Brain pericyte (primary cell): ENCODE results near the gene PODN.

Source experiments
- DNase-seq: peaks from one replicate; pipeline ENCODE4 v3.0.0-alpha.2; 2012; ENCODE audit warnings: low read depth, low spot score

The PODN gene

GRCh38 chr1:53089478-53090226 is 27.6 kb downstream of the PODN start:
- DNase-seq, result no peak

GRCh38 chr1:53090227-53091147 is 28.5 kb downstream of the PODN start:
- no peak for DNase-seq

- DNase-seq, result no peak
Measured at GRCh38 chr1:53091841-53092645, 30.0 kb downstream of the PODN start.

GRCh38 chr1:53092659-53093450 is 30.8 kb downstream of the PODN start:
- DNase-seq, result no peak

- no peak for DNase-seq
Measured at GRCh38 chr1:53093451-53093754, 31.4 kb downstream of the PODN start.

- DNase-seq, result no peak
Measured at GRCh38 chr1:53093778-53094532, 31.9 kb downstream of the PODN start.

GRCh38 chr1:53094533-53094919 is 32.5 kb downstream of the PODN start:
- DNase-seq, result no peak

GRCh38 chr1:53104289-53104913 is 42.4 kb downstream of the PODN start:
- no peak for DNase-seq

GRCh38 chr1:53107090-53107489 is 45.1 kb downstream of the PODN start:
- no peak for DNase-seq

GRCh38 chr1:53107570-53108322 is 45.7 kb downstream of the PODN start:
- no peak for DNase-seq

GRCh38 chr1:53108646-53109580 is 46.9 kb downstream of the PODN start:
- DNase-seq, result no peak

GRCh38 chr1:53110370-53111072 is 48.5 kb downstream of the PODN start:
- no peak for DNase-seq

GRCh38 chr1:53111073-53111556 is 49.1 kb downstream of the PODN start:
- DNase-seq, result no peak

- DNase-seq, result no peak
Measured at GRCh38 chr1:53111693-53112092, 49.7 kb downstream of the PODN start.

GRCh38 chr1:53112271-53112774 is 50.3 kb downstream of the PODN start:
- no peak for DNase-seq

GRCh38 chr1:53112861-53113260 is 50.8 kb downstream of the PODN start:
- DNase-seq, result no peak

- no peak for DNase-seq
Measured at GRCh38 chr1:53114090-53114489, 52.1 kb downstream of the PODN start.
